Kidney glomerular epithelial cell (primary cell): ENCODE results near the gene FIGNL2.

Source experiments
- DNase-seq: peaks from one replicate; lab custom pipeline; 2025; lab: John Stamatoyannopoulos, UW

FIGNL2 gene

DNA sequence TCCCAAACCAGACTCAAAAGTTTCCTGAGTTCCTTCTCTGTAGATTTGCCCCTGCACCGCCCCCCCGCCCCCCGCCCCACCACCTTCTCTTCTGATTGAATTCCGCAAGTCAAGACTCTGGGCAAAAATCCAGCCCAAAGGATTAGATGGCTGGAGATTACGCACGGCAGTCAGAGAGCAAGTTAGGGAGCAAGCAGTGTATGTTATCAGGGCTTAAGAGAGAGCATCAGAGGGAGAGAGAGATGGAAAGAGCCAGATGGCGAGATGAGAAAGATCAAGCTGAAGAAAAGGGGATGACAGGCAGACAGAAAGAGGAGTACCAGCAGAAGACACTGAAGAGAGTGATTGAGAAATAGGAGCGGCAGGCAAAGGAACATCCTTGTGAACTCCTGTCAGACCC is 25.5 kb upstream of the FIGNL2 start:
- no peak for DNase-seq

DNA sequence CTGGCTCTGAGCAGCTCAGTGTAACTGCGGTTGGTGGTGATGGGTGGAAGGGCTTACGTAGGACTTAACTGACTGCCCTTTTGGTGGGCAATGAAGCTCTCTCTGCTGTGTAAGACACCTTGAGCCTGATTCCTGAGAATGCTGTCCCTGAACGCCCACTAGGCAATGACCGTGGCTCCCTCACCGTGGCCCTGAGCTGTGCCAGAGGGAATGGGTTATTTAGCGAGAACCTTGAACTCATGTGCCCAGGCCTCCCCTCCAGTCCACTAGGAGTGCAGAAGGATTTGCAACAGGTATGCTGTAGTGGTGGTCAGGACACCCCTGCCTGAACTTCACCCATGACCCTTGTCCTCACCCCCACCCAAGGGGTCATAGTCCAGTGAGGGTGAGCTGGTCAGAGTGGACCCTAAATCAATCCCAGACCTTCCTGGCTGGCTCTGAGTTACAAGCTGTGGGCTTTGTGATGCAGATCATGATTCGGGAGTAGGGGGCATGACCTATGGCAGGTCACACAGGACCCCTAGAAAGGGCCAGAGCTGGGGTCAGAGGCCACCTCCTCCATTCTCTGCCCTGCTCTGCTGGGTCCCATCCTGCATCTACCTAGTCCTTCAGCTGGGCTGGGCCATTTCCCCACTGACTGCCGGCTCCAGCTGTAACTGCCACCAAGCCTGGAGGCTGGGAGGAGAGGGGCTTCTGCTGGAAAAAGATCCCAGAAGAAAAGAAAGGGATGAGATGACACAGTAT is 24.9 kb upstream of the FIGNL2 start:
- DNase-seq, result no peak

DNA sequence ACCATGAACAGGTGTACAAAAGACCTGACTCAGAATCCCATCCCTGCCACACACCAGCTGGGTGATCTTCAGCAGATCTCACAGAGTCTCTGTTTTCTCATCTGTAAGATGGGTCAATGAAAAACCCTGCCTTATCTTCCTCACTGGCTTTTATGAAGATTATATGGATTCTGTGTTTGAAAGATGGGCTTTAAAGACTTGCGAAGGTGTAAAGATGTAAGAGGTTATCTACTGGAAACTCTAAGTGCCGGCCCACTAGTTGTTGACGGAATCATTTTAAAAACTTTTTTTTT is 24.1 kb upstream of the FIGNL2 start:
- no peak for DNase-seq

DNA sequence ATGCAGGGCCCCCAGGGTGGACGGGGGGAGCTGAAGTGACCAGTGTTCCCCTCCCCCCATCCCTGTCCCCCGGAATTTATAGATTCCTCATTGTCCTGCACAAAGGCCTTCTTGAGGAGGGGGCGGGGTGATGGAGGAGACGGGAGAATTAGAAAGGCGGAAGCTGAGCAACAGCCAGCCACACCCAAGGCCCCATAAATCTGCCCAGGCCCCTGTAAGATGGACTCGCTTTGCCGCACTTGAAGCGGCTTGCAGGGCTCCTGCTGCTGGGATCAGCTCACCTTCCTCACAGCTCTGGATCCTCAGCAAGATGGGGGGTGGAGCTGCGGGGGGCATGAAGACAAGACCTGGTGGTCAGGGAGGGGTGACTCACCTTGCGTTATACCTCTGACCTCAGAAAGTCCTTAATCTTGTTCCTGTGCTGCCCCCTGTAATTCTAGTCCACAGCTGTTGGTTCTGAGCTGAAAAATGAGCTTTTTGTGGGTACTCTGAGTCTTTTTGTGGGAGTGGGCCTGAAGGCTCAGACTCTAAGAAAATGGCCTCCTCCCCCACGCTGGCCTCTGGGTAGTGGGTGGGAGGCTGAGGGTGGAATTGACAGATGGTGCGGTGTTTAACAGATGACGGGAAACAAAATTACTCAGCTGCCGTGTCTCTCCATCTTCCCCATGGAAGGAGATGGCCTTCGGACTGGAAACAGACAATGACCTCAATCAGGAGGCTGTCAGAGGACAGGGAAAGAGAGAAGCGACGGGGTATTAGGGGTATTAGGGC is 23.6 kb upstream of the FIGNL2 start:
- DNase-seq, result no peak

DNA sequence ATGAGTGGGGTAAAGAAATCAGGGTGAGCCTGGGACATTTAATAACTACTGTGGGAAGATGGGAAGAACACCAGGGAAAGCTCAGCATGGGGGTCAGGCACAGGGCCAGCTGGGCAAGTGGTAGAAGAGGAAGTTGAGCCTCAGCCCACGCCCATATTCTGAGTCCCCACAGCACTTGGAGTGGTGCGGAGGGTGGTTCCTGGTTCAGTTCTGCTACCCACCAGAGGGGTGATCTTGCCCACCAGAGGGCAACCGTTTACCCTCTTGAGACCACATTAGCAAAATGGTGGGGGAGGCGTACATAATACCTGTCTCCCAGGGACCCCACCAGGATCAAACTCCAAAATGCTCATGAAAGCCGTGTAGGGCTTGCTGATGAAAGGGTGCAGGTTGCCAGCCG is 22.6 kb upstream of the FIGNL2 start:
- no peak for DNase-seq

DNA sequence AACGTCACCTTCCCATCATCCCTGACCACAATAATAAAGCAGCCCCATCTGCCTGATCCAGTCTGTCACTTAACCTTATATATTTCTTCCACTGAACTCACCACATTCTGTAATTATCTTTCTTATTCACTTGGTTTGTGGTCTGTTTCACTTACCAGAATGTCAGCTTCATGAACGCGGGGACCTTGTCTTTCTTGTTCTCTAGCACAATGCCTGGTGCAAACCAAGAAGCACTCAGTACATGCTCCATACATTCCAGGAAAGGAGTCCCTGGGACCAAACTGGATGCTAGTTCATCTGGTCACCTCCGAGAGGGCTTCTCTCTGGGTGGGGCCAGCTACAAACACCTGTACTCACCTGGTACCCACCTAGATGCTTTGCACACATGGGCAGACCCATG is 22.0 kb upstream of the FIGNL2 start:
- DNase-seq, result no peak

DNA sequence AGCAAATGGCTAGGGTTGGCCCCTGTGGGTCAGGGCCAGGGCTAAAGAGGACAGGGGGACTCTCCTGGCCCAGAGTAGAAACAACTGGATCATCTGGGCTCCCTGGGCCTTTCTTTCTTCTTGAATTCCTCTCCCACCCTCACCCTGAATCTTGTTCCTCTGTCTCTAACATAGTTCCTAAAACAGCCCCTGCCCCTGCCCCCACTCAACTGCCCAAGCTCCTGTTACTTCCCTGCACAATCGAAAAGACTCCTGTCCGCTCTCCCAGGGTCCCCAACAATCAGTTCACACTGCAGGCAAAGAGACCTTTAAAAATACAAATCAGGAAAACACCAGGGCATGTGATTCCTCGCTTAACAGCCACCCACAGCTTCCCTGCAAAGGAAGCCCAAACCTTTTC is 21.4 kb upstream of the FIGNL2 start:
- no peak for DNase-seq

DNA sequence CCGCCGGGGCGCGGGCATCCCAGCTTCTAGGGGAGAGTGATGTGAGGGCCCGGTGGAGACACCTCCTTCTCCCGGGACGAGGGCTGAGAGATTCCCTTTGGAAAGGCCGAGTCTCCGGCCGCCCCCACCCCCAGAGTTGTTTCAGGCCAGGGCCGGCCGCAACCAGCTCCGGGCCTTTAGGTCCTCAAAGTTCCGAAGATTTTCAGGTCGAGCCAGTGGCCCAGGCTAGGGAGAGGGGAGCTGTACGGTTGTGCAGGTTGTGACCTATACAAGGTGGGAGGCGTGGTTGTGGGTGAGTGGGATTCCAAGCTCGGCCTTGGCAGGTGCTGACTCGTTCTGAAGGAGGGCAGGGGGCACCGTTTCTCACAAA is 21.0 kb upstream of the FIGNL2 start:
- DNase-seq, result no peak

DNA sequence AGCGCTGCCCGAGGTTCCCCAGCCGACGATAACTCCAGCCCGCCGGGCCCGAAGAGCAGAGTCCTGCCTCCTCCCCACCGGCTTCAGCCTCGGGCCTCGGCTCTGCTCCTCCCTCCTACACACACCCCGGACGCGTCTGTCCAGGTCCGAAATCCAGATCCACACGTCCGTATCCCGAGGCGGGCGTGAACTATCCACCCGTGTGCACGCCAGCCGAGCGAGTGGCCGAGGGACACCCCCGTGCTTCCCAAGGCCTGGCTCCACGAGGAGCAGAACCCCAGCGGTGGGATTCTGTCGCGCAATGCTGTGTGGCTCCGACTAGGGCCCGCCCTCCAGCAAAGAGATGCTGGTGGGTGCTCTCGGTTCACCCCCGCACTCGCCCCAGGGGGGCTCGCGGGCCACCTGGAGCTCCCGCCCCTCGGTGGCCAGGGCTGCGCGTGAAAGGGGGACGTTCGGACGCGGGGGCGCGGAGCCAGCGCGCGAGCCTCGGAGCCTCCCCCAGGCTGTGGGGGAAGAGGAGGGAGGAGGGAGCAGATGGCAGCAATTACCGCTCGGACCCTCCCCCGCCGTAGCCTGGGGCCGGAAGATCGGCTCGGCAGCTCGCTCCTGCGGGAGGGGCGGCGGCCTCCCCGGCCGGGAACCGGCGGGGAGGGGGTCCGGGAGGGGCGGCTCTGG is 20.4 kb upstream of the FIGNL2 start:
- DNase-seq, result no peak

DNA sequence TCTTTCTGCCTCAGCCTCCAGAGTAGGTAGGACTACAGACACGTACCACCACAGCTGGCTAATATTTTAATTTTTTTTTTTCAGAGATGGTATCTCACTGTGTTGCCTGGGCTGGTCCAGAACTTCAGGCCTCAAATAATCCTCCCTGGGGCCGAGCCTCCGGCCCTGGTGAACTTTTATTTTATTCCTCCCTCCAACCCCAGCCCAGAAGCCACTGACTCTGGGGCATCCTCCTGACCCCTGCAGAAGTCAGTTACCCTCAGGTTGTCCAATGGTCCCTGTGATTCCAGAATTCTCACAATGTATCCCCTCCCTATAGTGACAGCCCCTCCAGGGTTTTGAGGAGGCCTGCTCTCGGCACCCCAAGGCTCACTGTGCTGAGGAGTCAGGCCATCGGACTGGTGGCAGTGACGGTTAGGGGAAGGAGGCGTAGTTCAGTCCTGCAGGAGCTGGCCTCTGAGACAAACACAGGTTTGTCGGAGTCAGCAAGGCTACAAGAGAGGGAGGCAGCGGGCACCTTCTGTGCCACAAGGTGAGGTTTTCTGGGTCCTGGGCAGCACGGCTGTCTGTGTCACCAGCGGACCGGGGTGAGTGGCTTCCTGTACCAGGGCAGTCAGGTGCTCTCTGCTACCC is 19.4 kb upstream of the FIGNL2 start:
- DNase-seq, result no peak

DNA sequence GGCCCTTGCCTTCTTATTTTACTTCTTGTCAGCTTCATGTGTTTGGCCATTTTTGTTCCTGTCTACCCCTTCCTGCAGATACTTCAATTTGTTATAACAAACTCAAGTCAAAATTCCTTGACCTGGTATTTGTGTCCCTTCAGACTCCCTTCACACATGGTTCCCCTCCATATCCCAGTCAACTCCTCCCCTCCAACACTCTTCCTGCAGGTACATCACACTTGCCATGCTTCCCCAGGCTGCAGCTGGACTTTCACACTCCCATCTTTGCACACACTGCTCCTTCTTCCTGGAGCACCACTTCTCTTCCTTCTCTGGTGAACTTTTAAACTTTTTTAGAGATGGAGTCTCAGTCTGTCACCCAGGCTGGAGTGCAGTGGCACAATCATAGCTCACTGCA is 18.9 kb upstream of the FIGNL2 start:
- no peak for DNase-seq

DNA sequence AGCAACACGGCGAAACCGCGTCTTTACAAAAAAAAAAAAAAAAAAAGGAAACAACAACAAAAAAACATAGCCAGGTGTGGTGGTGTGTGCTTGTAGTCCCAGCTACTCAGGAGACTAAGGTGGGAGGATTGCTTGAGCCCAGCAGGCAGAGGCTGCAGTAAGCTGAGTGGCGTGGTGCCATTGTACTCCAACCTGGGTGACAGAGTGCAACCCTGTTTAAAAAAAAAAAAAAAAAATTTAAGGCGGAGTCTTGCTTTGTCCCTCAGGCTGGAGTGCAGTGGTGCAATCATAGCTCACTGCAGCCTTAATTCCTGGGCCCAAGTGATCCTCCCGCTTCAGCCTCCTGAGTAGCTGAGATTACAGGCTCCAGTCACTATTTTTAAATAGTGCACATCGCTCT is 18.2 kb upstream of the FIGNL2 start:
- no peak for DNase-seq

DNA sequence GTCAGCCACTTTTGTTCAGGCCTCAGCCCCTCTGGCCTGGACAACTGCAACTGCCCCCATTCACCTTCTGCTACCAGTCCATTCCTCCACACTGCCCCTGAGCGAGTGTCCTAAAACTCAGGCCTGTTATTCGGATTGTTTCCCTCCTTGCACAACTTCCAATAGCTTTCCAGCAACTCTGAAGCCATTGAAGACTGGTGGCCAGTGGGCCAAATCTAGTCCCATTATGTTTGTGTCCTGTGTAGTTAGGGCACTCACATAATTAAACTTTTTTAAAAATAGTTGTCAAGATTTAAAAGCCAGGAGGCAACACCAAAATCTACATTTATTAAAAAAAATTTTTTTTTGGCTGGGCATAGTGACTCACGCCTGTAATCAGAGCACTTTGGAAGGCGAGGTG is 17.8 kb upstream of the FIGNL2 start:
- DNase-seq, result no peak

DNA sequence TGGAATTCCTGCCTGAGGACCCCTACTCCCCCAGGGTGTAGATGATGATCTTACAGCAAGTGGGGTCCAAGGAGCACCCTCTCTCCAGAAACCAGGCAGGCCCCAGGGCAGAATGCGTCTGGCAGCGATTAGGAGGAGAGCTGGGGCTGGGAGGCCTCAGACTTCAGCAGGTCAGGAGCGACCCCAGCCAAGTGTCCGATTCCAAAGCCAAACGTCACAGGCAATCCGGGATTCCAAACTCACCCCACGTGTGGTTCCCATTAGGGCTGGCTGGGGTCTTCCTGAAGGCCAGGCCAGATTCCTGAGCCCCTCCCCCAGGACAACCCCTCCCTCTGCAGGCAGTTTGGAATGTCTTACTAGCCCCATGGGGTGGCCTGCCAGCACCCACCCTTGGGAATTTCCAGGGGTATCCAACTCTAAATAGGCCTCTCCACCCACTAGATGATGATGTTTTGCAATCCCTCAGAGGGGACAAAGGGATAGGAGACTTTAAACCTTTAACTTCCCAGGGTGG is 17.3 kb upstream of the FIGNL2 start:
- no peak for DNase-seq

DNA sequence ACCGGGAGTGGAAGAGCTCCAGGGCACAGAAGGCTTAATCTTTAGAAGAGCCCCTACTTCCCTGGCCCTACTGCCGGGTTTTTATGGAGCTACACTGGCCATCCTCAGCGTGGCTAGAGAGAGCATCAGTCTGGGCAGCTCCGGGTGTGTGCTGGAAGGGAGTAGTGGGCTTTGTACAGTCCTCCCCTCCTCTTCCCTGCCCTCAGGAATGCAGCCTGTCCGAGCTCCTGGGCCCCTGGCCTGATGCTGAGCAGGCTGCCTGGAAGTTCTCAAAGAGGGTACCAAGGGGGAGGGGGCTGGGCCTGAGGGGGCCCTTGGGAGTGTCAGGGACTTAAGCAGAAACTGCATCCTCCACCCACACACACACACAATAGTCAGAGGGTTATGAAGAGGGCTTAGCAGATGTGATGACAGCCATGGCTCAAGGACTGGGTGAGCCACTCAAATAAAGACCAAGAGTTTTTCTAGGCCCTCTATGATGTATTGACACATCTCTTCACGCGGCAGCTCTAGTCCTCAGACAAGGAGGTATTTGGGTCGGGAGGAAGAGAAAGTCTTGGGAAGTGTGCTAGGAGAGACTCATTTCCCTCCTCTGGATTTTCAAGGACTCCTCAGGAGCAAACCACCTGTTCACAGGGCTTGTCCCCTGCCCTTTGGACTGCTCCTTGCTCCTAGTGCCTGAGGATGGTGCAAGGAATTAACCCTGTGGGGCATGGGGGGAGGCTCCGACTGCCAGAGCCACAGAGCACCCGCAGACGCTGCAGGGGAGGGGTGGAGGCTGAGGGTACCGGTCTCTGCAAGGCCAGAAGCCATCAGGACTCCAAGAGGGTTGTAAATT is 16.5 kb upstream of the FIGNL2 start:
- no peak for DNase-seq

DNA sequence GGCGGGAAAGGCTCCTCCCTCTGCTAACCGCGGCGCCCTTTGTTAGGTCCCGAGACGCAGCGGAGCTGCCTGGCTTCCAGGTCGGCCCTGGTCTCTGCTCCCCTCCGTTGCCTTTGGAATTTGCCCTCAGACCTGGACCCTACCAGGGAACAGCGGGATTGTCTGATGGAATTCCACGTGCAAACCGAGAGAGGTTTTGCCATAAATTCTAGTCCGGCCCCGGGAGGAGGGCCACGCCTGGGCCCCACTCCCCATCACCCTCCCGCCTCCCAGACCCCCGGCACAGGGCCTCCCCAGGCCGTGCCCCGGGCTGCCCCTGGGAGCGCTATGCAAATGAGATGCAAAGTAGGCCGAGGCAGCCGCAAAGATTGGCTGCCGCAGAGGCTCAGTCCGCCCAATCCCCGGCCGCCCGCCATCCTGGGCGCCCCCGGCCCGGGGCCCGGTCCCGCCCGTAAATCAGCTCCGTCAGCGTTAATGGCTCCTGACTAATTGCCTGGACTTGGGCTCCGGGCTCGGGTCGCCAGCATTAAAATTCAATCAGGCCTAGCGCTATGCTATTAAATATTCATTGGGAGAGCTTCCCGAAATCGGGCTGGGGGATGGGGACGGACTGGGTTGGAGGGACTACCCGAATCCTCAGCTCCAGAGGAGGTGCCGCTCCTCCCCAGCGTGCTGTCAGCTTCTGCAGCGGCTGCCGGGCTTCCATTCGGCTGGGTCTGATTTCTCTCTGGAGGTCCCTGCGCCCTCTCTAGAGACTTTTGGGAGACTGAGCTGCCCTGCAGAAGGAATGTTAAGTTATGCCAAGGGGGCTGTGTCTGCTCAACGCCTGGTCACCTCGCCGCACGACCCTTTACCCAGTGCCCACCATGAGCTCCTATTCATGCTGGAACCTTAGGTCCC is 15.7 kb upstream of the FIGNL2 start:
- DNase-seq, result no peak

DNA sequence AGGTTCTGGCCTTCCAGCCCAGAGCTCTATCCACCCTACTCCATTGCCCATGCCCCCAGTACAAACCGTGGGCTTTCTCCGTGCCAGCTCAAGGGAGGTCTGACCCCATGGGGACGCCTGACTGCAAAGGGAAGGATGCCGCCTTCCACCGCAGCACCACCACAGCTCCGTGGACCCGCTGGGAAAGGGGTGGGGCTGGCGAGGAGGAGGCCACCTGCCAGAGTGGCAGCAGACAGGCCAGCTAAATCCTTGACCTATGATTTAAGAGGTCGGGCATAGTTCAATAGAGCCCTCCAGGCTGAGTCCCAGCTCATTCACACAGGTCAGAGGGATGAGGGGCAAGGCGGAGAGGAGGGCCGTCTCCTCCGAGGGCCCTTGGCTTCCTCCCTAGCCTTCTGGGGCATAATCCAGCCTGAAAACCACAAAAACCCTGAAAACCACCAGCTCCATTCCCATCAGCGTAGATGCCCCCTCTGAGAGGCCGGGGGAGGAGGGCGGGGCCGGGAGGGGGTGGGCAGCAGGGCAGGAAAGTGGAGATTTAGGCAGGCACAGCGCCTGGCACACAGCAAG is 14.9 kb upstream of the FIGNL2 start:
- DNase-seq, result no peak

DNA sequence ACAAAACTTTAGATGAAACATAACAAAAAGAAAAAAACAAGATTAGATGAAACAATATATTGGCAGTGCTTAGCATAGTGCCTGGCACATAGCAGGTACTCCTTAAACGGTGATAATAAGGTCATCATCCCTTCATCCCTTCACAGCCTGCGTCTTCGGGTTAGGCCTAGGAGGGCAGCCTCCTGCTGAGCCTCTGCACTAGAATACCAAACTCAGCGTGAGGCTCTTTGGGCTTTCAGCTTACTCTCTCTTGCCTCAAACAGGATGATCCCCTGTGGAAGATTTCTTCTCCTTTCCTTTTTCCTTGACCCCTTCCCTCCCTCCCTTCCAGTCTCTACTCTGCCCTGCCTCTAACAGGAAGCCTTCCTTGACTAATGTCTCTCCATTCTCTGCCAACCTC is 14.4 kb upstream of the FIGNL2 start:
- DNase-seq, result no peak

DNA sequence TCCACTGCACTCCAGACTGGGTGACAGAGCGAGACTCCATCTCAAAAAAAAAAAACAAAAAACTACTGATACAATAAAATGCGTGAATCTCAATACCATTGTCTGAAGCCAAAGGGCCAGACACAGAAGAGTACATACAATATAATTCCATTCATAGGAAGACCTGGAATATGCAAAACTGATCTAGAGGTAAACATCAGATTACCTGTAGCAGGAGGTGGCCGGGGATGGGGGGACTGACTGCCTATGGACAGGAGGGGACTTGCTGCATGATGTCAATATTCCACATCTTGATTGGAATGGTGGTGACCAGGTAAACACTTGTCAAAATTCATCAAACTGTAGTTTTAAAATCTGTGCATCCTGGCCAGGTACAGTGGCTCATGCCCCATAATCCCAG is 12.5 kb upstream of the FIGNL2 start:
- DNase-seq, result no peak
